HG02610 (cell line): ENCODE measurements around the gene IPO13.

Experiments used
- ATAC-seq: cut with Tn5 transposase; IDR thresholded peaks from one replicate; pipeline ENCODE4 v1.9.1; 2021; ENCODE audit warnings: mild to moderate bottlenecking, moderate library complexity; ENCODE audit not compliant: unreplicated experiment

The IPO13 gene

GRCh38 chr1:43946236-43947060, at the start of gene IPO13:
Gene IPO13, plus strand, starts transcription at chr1:43946950. Its CDS starts 651 bp downstream, at chr1:43947601.
- peak; percentile 94 for ATAC-seq

DNA sequence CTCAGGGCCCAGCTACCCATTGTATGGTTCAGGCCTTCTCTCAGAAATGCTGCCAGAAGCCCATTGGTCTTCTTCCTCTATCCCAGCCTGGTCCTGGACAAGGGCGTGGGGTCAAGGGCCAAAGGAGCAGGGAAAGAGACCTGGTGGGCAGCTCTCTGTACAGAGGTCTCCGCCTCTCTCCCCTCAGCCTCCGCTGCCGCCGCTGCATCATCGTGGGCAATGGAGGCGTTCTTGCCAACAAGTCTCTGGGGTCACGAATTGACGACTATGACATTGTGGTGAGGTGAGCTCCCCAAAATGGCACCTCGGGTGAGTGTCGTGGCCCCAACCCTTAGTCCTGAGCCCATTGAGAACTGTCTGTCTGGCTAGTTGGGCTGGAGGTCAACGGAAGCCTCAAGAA, 47.8 kb upstream of the IPO13 start:
- no peak for ATAC-seq

DNA sequence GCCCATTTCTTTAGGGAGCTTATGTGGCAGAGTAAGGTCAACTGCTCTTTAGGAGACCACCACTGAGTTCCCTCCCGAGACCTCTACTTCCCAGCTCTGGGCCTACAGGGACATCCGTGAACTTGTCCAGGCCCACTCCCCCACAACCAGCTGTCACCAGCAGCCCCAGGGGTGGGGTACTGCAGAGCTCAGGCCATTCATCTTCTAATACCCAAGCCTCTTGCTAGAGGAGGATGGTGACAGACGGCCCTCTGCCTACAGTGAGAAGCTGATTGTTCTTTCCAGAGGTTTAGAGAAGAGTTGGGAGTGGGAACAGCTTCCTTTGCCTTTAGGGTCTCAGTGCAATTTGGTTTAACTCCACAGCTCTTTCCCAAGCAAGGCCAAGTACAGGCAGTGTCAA, 46.4 kb upstream of the IPO13 start:
- ATAC-seq, result no peak

- no peak for ATAC-seq
Observed at GRCh38 chr1:43901196-43901961, 45.4 kb upstream of the IPO13 start.

DNA sequence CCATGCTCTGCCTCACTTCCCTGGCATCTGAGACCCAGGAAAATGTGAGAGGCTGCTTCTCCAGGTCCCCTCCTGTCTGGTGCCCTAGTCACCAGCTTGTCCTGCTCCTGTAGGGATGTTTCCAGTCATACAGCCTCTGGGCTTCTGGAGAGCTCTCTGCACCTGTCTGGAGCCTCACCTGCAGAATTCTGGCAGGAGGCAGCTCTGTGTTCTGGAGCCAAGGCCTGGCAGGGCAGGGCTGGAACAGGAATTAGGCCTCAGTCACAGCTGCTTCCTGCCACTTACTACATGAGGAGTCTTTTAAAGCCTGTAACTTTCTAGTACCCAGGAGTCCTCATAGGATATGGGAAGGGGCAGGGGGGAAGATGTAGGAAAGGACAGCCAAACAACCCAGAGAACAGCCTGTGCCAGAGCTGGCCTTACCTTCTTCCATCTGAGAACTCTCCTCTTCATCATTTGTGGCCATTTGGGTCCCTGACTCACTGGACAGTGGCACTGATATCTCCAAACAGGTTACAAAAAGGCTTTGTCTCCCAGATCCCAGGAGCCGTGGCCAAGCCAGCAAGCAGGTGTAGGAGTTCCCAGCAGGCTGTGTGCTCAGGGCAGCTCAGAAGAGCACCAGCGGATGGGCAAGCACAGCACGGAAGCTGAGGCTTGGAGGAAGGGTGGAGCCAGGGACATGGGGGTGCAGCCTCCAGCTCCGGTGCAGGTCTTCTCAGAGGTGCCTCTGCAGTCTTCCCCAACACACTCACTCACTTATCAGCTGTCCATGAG, 44.5 kb upstream of the IPO13 start:
- ATAC-seq, result no peak

DNA sequence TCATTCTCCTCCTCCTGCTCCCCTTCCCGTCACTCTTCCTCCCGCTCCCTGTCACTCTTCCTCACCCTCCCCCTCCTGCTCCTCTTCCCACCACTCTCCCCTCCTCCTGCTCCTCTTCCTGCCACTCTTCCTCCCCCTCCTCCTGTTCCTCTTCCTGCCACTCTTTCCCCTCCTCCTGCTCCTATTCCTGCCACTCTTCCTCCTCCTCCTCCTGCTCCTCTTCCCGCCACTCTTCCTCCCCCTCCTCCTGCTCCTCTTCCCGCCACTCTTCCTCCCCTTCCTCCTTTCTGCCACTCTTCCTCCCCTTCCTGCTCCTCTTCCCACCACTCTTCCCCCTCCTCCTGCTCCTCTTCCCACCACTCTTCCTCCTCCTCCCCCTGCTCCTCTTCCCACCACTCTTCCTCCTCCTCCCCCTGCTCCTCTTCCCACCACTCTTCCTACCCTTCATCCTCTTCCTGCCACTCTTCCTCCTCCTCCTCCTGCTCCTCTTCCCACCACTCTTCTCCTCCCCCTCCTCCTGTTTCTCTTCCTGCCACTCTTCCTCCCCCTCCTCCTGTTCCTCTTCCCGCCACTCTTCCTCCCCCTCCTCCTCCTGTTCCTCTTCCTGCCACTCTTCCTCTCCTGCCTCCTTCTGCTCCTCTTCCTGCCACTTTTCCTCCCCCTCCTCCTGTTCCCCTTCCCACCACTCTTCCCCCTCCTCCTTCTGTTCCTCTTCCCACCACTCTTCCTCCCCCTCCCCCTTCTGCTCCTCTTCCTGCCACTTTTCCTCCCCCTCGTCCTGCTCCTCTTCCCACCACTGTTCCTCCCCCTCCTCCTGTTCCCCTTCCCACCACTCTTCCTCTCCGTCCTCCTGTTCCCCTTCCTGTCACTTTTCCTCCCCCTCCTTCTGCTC, 41.8 kb upstream of the IPO13 start:
- no peak for ATAC-seq

DNA sequence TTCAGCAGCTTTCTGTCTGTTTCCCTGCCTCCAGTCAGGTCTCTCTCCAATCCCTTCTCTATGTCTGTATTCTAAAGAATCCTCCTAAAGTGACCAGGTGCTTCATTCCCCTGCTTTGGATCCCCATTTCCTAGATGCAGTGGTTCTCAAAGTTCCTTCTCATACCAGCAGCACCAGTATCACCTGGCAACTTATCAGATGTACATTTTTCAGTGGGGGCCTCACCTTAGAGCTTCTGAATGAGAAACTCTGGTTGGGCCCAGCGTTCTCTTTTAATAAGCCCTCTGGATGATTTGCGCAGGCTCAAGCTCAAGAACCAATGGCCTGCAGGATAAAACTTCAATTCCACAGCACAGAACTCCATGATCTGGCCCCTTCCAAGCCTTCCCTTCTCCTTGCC, 38.5 kb upstream of the IPO13 start:
- ATAC-seq, result no peak

DNA sequence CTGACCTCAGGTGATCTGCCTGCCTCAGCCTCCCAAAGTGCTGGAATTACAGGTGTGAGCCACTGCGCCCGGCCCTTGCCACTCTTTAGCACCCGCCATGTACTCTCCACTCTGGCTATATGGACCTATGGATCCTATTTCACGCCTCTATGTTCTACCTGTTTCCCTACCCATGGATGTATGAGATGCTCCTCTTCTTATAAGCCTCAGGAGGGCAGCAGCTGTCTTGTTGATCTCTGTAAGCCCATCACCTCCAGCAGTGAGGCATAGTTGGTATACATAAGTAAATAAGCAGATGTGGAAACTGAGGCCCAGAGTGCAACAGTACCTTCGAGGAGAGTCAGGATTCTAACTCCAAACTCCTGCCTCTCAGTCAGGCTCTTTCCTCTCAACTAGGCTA, 37.9 kb upstream of the IPO13 start:
- no peak for ATAC-seq

- no peak for ATAC-seq
Observed at GRCh38 chr1:43910343-43910742, 36.4 kb upstream of the IPO13 start.

- ATAC-seq, result no peak
Observed at GRCh38 chr1:43912607-43913006, 34.1 kb upstream of the IPO13 start.

GRCh38 chr1:43913051-43913501, 33.7 kb upstream of the IPO13 start:
- ATAC-seq, result no peak

DNA sequence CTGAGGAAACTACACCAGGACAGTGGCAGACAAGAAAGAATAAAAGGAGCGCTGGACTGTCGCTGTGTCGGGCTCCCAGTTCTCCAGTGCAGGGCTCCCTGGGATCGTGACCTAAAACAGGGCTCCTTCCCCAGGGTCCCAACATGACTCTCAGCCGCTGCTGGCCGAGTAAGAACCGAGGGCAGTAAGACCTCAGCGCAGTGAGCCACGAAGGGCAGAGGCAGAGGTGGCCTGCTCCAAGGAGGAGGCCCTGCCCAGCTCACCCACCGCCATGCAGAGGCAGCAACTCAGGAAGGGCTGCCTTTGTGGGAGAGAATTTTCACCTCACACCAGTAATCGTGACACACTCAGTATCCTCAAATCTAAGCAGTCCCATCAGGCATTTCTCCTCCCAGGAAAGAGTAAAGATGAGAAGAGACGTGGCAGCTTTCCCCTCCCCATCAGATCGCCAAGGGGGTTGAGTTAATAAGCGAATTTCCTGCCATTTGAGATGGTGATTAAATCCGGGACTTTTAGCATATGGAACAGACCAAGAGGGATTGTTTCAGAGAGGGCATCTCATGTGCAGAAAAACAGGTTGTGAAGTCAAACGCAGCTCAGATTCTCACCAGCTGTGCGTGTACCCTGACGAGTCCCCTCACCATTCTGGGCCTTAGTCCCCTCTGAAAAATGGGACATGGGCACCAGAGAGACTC, 32.9 kb upstream of the IPO13 start:
- ATAC-seq, result no peak

DNA sequence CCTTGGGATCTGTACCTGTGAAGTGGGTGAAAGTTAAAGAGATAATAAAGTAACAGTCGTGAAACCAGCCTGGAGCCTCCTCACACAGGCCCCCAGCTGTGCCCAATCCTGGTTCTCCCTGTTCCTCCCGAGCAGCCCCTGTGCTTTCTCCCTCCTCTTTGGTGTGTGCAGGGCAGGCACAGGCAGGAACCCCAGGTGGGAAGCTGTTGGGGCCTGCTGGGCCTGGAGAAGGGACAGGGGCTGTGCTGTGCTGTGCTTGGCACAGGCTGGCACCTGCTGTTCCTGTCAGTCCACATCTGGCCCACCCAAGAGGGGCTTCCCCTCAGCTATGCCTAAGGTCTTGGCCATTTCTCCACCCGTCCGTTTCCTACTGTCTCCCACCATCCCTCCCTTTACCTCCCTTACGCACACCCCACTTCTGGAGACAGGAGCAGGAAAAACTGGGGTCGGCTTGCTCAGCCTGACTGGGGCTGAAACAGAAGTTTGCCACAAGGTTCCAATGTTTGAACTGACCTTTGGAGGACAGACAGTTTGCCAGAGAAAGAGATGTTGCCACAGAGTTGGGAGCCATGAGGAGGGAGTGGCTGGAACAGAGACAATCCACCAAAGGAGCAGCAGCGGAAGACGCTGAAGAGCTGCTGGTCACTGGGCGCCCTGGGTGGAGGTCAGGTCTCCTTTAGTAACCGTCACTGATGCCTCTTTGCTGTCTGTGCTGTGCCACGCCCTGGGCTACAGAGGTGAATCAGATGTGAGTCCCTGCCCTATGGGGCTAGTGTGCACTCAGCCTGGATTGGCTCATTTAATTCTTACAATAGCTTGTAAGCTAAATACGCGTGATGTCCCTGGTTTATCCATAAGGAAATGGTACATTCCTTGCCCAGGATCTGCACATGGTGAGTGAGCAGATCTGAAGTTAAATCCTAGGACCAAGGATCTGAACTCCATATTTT, 31.9 kb upstream of the IPO13 start:
- no peak for ATAC-seq

- ATAC-seq, result no peak
Observed at GRCh38 chr1:43919906-43920305, 26.8 kb upstream of the IPO13 start.

DNA sequence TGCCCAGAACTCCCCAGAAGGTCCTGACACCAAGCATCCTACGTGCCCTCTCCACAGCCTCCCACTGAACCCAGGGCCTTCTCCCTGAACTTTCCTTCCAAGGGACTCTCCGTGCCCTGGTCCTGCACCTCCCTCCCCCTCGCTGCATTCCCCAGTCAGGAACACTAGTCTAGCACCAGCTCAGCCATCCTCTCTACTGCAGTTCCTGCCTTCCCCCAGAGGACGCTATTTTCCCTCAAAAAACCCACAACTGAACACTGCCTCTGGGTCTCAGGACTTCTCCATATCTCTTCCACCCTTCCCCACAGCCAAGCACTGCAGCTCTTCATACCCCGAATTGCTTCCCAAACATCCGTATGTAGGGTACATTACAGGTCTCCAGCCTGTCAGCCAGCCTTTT, 25.7 kb upstream of the IPO13 start:
- ATAC-seq, result no peak

- ATAC-seq, result no peak
Observed at GRCh38 chr1:43924516-43924915, 22.2 kb upstream of the IPO13 start.

GRCh38 chr1:43925846-43926245, 20.9 kb upstream of the IPO13 start:
- no peak for ATAC-seq

DNA sequence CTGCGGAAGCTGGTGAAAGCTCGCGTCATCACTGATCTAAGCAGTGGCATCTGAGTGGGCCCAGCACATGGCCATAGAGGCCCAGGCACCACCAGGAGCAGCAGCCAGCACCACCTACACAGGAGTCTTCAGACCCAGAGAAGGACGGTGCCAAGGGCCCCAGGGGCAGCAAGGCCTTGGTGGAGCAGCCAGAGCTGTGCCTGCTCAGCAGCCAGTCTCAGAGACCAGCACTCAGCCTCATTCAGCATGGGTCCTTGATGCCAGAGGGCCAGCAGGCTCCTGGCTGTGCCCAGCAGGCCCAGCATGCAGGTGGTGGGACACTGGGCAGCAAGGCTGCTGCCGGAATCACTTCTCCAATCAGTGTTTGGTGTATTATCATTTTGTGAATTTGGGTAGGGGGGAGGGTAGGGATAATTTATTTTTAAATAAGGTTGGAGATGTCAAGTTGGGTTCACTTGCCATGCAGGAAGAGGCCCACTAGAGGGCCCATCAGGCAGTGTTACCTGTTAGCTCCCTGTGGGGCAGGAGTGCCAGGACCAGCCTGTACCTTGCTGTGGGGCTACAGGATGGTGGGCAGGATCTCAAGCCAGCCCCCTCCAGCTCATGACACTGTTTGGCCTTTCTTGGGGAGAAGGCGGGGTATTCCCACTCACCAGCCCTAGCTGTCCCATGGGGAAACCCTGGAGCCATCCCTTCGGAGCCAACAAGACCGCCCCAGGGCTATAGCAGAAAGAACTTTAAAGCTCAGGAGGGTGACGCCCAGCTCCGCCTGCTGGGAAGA, 16.4 kb upstream of the IPO13 start:
- no peak for ATAC-seq
